ENCODE results near the gene INTS2.
"Not testable (repeated sequence)": the region's sequence is repeated elsewhere in the genome, so short reads cannot be mapped to it uniquely, and the experiment has no call there.

INTS2 gene

GRCh38 chr17:61846761-61847375, 80.9 kb downstream of the INTS2 start:
- DNase-seq = peak; percentile 35 to 49

- no peak for DNase-seq
These were observed 81.7 kb downstream of the INTS2 start for GRCh38 chr17:61846088-61846487.

GRCh38 chr17:61843435-61843834, 84.3 kb downstream of the INTS2 start:
- DNase-seq = no peak

GRCh38 chr17:61842899-61843298, 84.9 kb downstream of the INTS2 start:
- no peak for DNase-seq

- no peak for DNase-seq
These were observed 88.4 kb downstream of the INTS2 start for GRCh38 chr17:61839300-61839786.

GRCh38 chr17:61837175-61838051, 90.4 kb downstream of the INTS2 start:
- peak; percentile 65 to 72 for DNase-seq

GRCh38 chr17:61836266-61837174, 91.3 kb downstream of the INTS2 start:
- DNase-seq = no peak

GRCh38 chr17:61835606-61836005, 92.2 kb downstream of the INTS2 start:
- no peak for DNase-seq

GRCh38 chr17:61834610-61835009, 93.2 kb downstream of the INTS2 start:
- DNase-seq = no peak

- no peak for DNase-seq
These were observed 94.1 kb downstream of the INTS2 start for GRCh38 chr17:61833536-61834193.

- no peak for DNase-seq
These were observed 95.3 kb downstream of the INTS2 start for GRCh38 chr17:61832463-61832862.

GRCh38 chr17:61831099-61831498, 96.7 kb downstream of the INTS2 start:
- DNase-seq = no peak

- DNase-seq = no peak
These were observed 99.1 kb downstream of the INTS2 start for GRCh38 chr17:61828694-61829093.

- DNase-seq = no peak
These were observed 100.0 kb downstream of the INTS2 start for GRCh38 chr17:61827649-61828395.

- not testable (repeated sequence) for DNase-seq
These were observed 100.9 kb downstream of the INTS2 start for GRCh38 chr17:61826866-61827265.

- not testable (repeated sequence) for DNase-seq
These were observed 101.6 kb downstream of the INTS2 start for GRCh38 chr17:61826198-61826597.

- DNase-seq = no peak
These were observed 102.2 kb downstream of the INTS2 start for GRCh38 chr17:61825448-61826137.

- DNase-seq = no peak
These were observed 105.2 kb downstream of the INTS2 start for GRCh38 chr17:61822326-61823285.

- DNase-seq = no peak
These were observed 106.1 kb downstream of the INTS2 start for GRCh38 chr17:61821655-61822054.

GRCh38 chr17:61819265-61819664, 108.5 kb downstream of the INTS2 start:
- DNase-seq = not testable (repeated sequence)

All from inflammatory macrophage (primary cell).